IMR-90 (cell line): Measurements from ENCODE around the gene AVPR1A. TPM values are rescaled to one million over a fixed set of nuclear protein-coding genes. Genes with fewer than 3 reads are reported as not detected.

Source experiments
- ATAC-seq: fragments of 200-7000 bp; cut with Tn5 transposase; 2 replicates; pipeline ENCODE4 v1.9.1; 2020; ENCODE audit warnings: low read depth, mild to moderate bottlenecking, moderate library complexity
- BruUV-seq: library from RNA; stranded (reverse); fragments of 400-500 nt; replicated peaks from 2 replicates; lab custom pipeline; 2021; lab: Mats Ljungman, UMichigan
- CTCF ChIA-PET: fragments of 300-600 bp; formaldehyde crosslinking; extraction: SDS; loops from one replicate; lab custom pipeline; 2021; ENCODE audit warnings: antibody characterized with exemption; lab: Yijun Ruan, JAX
- POLR2A ChIA-PET: fragments of 300-600 bp; sonication (Branson Sonifier 250); formaldehyde crosslinking; loops from one replicate; lab custom pipeline; 2022; ENCODE audit warnings: antibody characterized with exemption; ENCODE audit not compliant: unreplicated experiment; lab: Charles Lee
- DNase-seq: peaks from one replicate; pipeline ENCODE4 v3.0.0; 2013
- H2AFZ ChIP-seq: replicated peaks from 2 replicates; pipeline ENCODE3; 2013; ENCODE audit warnings: low read length, mild to moderate bottlenecking; ENCODE audit not compliant: poor library complexity
- H2AK5ac ChIP-seq: 2 replicates; pipeline ENCODE4 v1.6.1; 2013; ENCODE audit warnings: low read depth, low read length, inconsistent platforms
- H2AK9ac ChIP-seq: replicated peaks from 2 replicates; pipeline ENCODE3; 2013; ENCODE audit warnings: mild to moderate bottlenecking, low read depth, low read length, moderate library complexity; ENCODE audit not compliant: poor library complexity
- H2BK120ac ChIP-seq: 2 replicates; pipeline ENCODE4 v1.6.1; 2013; ENCODE audit warnings: low read depth, low read length, inconsistent platforms
- H2BK15ac ChIP-seq: 3 replicates; pipeline ENCODE4 v1.6.1; 2013; ENCODE audit warnings: low read depth, low read length, inconsistent platforms
- H2BK20ac ChIP-seq: 2 replicates; pipeline ENCODE4 v1.6.1; 2013; ENCODE audit warnings: low read depth, mild to moderate bottlenecking, inconsistent platforms, low read length, moderate library complexity
- H2BK5ac ChIP-seq: 2 replicates; pipeline ENCODE4 v1.6.1; 2013; ENCODE audit warnings: mild to moderate bottlenecking, low read depth, low read length, inconsistent platforms; ENCODE audit not compliant: poor library complexity, severe bottlenecking
- H3K14ac ChIP-seq: replicated peaks from 2 replicates; pipeline ENCODE4 v1.6.1; 2013; ENCODE audit warnings: low read depth, low read length, inconsistent platforms
- H3K18ac ChIP-seq: 2 replicates; pipeline ENCODE4 v1.6.1; 2013; ENCODE audit warnings: low read depth, low read length, control low read depth
- H3K23ac ChIP-seq: 2 replicates; pipeline ENCODE4 v1.6.1; 2013; ENCODE audit warnings: low read depth, low read length, inconsistent platforms
- H3K27ac ChIP-seq: 2 replicates; pipeline ENCODE4 v1.5.1; 2013; ENCODE audit warnings: mild to moderate bottlenecking, control low read depth, low read length; ENCODE audit not compliant: insufficient read depth
- H3K27me3 ChIP-seq: 2 replicates; pipeline ENCODE4 v1.6.1; 2013; ENCODE audit warnings: low read length; ENCODE audit not compliant: control insufficient read depth, insufficient read depth
- H3K36me3 ChIP-seq: 2 replicates; pipeline ENCODE4 v1.6.1; 2013; ENCODE audit warnings: low read length, mixed read lengths; ENCODE audit not compliant: control insufficient read depth, insufficient read depth
- H3K4ac ChIP-seq: 2 replicates; pipeline ENCODE4 v1.6.1; 2013; ENCODE audit warnings: low read depth, low read length, inconsistent platforms
- H3K4me1 ChIP-seq: 2 replicates; pipeline ENCODE4 v1.6.1; 2013; ENCODE audit warnings: low read length, mixed read lengths; ENCODE audit not compliant: control insufficient read depth, insufficient read depth
- H3K4me2 ChIP-seq: 2 replicates; pipeline ENCODE4 v1.6.1; 2013; ENCODE audit warnings: low read depth, mild to moderate bottlenecking, control low read depth, low read length, moderate library complexity
- H3K4me3 ChIP-seq: 2 replicates; pipeline ENCODE4 v1.5.1; 2013; ENCODE audit warnings: low read depth, mild to moderate bottlenecking, control low read depth, low read length, moderate library complexity; ENCODE audit not compliant: insufficient read depth
- H3K56ac ChIP-seq: 2 replicates; pipeline ENCODE4 v1.6.1; 2013; ENCODE audit warnings: low read length, inconsistent platforms; ENCODE audit not compliant: insufficient read depth; ENCODE audit errors: extremely low read depth
- H3K79me1 ChIP-seq, 2 experiments: 2 replicates each; pipeline ENCODE4 v1.6.1; 2013; ENCODE audit warnings: low read length in 2 of 2, inconsistent platforms in 1 of 2, low read depth in 1 of 2
- H3K9ac ChIP-seq: 2 replicates; pipeline ENCODE4 v1.6.1; 2013; ENCODE audit warnings: low read depth, low read length, control low read depth
- H3K9me1 ChIP-seq: 2 replicates; pipeline ENCODE4 v1.6.1; 2013; ENCODE audit warnings: low read length, inconsistent platforms; ENCODE audit not compliant: insufficient read depth
- H3K9me3 ChIP-seq: 2 replicates; pipeline ENCODE4 v1.6.1; 2013; ENCODE audit warnings: low read length; ENCODE audit not compliant: control insufficient read depth, insufficient read depth
- H4K20me1 ChIP-seq: 2 replicates; pipeline ENCODE4 v1.6.1; 2013; ENCODE audit warnings: low read length, inconsistent platforms; ENCODE audit not compliant: insufficient read depth
- H4K5ac ChIP-seq: 2 replicates; pipeline ENCODE4 v1.6.1; 2013; ENCODE audit warnings: mild to moderate bottlenecking, low read depth, low read length, control low read depth
- H4K8ac ChIP-seq, 2 experiments: 2 replicates each; pipeline ENCODE4 v1.6.1; 2013; ENCODE audit warnings: low read depth in 2 of 2, low read length in 2 of 2, control low read depth in 1 of 2, inconsistent platforms in 1 of 2
- H4K91ac ChIP-seq: 2 replicates; pipeline ENCODE4 v1.6.1; 2013; ENCODE audit warnings: low read depth, low read length, inconsistent platforms; ENCODE audit not compliant: insufficient read depth
- BHLHE40 ChIP-seq: fragments of 150-350 bp; IDR thresholded peaks from 2 replicates; pipeline ENCODE4 v1.6.1; 2016; ENCODE audit warnings: mild to moderate bottlenecking, low read depth, low read length
- CEBPB ChIP-seq: IDR thresholded peaks from 2 replicates; pipeline ENCODE4 v1.6.1; 2012; ENCODE audit warnings: low read depth, low read length, improper control_type of control experiment
- CHD1 ChIP-seq: IDR thresholded peaks from 2 replicates; pipeline ENCODE4 v1.6.1; 2012; ENCODE audit warnings: low read depth, low read length, improper control_type of control experiment
- CTCF ChIP-seq: conservative IDR thresholded peaks from 2 replicates; pipeline ENCODE4 v1.5.1; 2012; ENCODE audit warnings: mild to moderate bottlenecking, low read depth, low read length, improper control_type of control experiment
- ELK1 ChIP-seq: fragments of 150-350 bp; IDR thresholded peaks from 2 replicates; pipeline ENCODE4 v1.6.1; 2016; ENCODE audit warnings: low read depth, mild to moderate bottlenecking, low read length, moderate library complexity, borderline replicate concordance
- FOS ChIP-seq: fragments of 150-350 bp; IDR thresholded peaks from 2 replicates; pipeline ENCODE4 v1.6.1; 2016; ENCODE audit warnings: low read depth, low read length
- MAFK ChIP-seq: IDR thresholded peaks from 2 replicates; pipeline ENCODE4 v1.6.1; 2012; ENCODE audit warnings: low read depth, low read length, improper control_type of control experiment
- MAZ ChIP-seq: IDR thresholded peaks from 2 replicates; pipeline ENCODE4 v1.6.1; 2012; ENCODE audit warnings: low read depth, mild to moderate bottlenecking, low read length, improper control_type of control experiment, moderate library complexity, borderline replicate concordance
- MXI1 ChIP-seq: IDR thresholded peaks from 2 replicates; pipeline ENCODE4 v1.6.1; 2012; ENCODE audit warnings: low read depth, mild to moderate bottlenecking, low read length, moderate library complexity, borderline replicate concordance
- NFE2L2 ChIP-seq: fragments of 150-350 bp; IDR thresholded peaks from 2 replicates; pipeline ENCODE4 v1.6.1; 2016; ENCODE audit warnings: low read depth, mild to moderate bottlenecking, low read length
- POLR2A ChIP-seq: IDR thresholded peaks from 2 replicates; pipeline ENCODE4 v1.6.1; 2012; ENCODE audit warnings: mild to moderate bottlenecking, low read depth, low read length
- RAD21 ChIP-seq: IDR thresholded peaks from 2 replicates; pipeline ENCODE4 v1.6.1; 2012; ENCODE audit warnings: low read length, improper control_type of control experiment
- RCOR1 ChIP-seq: IDR thresholded peaks from 2 replicates; pipeline ENCODE4 v1.6.1; 2012; ENCODE audit warnings: mild to moderate bottlenecking, low read length, improper control_type of control experiment; ENCODE audit not compliant: insufficient replicate concordance
- RFX5 ChIP-seq: IDR thresholded peaks from 2 replicates; pipeline ENCODE4 v1.8.0; 2012; ENCODE audit warnings: low read depth, mild to moderate bottlenecking, low read length, moderate library complexity
- SMC3 ChIP-seq: fragments of 150-350 bp; IDR thresholded peaks from 2 replicates; pipeline ENCODE4 v1.6.1; 2016; ENCODE audit warnings: low read depth, mild to moderate bottlenecking, antibody characterized with exemption, low read length, moderate library complexity
- USF2 ChIP-seq: fragments of 150-350 bp; IDR thresholded peaks from 2 replicates; pipeline ENCODE4 v1.6.1; 2017; ENCODE audit warnings: mild to moderate bottlenecking, antibody characterized with exemption, low read length, low read depth
- dilution Hi-C: fragments of 300-500 bp; cut with HindIII; formaldehyde crosslinking; loops from one replicate; pipeline ENCODE4 v1.14.3; 2018; ENCODE audit warnings: low sequenced_read_pairs; ENCODE audit not compliant: unreplicated experiment
- in situ Hi-C: fragments of 300-500 bp; cut with MboI; formaldehyde crosslinking; loops from 3 replicates; pipeline ENCODE4 v1.14.3; 2019; ENCODE audit warnings: low sequenced_read_pairs, inconsistent platforms, mixed read lengths
- intact Hi-C: fragments of 100-400 bp; cut with micrococcal nuclease; formaldehyde crosslinking; loops from 2 replicates; pipeline ENCODE4 v1.10.0; 2022
- polyA plus RNA-seq, 3 experiments: library from polyadenylated mRNA; depleted of rRNA; stranded (reverse); fragments of >200 nt; gene quantifications; 2 replicates each; pipeline ENCODE4 v1.2.3, GENCODE V29; 2012; ENCODE audit warnings: low replicate concordance in 1 of 3
- total RNA-seq: library from RNA; depleted of rRNA; stranded (reverse); fragments of >200 nt; gene quantifications from 2 replicates; pipeline ENCODE4 v1.2.3, GENCODE V29; 2012

The AVPR1A gene
- total and polyA plus RNA-seq, 2 of the 4 experiments (the other 2 are of a cell fraction): not detected

DNA sequence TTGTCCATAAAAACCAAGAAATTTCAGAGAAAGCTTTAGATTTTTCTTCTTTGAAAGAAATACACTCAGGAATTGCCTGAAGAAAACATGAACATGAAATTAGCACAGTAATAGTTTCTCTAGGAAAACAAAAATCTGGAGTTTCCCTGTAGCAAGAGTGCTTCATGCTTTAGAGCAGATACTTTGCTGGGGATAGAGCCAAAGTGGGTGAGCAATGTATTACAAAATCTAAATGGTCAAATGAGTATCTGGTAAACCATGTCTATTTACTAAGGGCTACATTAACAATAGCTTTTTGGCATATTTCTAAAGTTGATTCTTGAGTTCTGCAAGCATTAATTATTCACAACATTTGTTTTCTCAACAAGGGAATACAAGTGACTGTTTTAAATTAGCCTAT is 26.2 kb downstream of the AVPR1A start:
- Histone ChIP-seq H3K14ac (no peak overlapping the region), H4K5ac (no peak overlapping the region), H2BK5ac (no peak overlapping the region), H2AK9ac (no peak overlapping the region), H4K91ac (no peak overlapping the region), H3K4me1 (no peaks in the 10 kb centered on the region), H3K4ac (no peak overlapping the region), H3K9me1 (no peaks in the 10 kb centered on the region), H3K18ac (no peak overlapping the region), H3K4me3 (no peak overlapping the region), H2AK5ac (no peak overlapping the region), H3K9ac (no peak overlapping the region), H3K56ac (no peak overlapping the region), H3K9me3 (no peaks in the 10 kb centered on the region), H2BK120ac (no peak overlapping the region), H3K27ac (no peak overlapping the region), H2BK15ac (no peak overlapping the region), H4K20me1 (no peaks in the 10 kb centered on the region), H3K27me3 (no peaks in the 10 kb centered on the region), H2BK20ac (no peak overlapping the region), H3K4me2 (no peak overlapping the region), H2AFZ (no peak overlapping the region), H3K79me1 (no peaks in the 10 kb centered on the region), H4K8ac (no peak overlapping the region), H3K23ac (no peak overlapping the region), H3K36me3 (no peaks in the 10 kb centered on the region)
- in situ Hi-C loops: no loop called here
- no TSS peak for BruUV-seq
- ATAC-seq (no peak), DNase-seq (no peak)
- CTCF ChIA-PET: interaction anchor here (1.3 kb wide), 1 partner anchor 27 kb away, joined by 3 read pairs; no protein-coding TSS in a partner anchor
- dilution Hi-C loops: no loop called here
- TF ChIP-seq FOS (no peak), RCOR1 (no peak), ELK1 (no peak), BHLHE40 (no peak), CTCF (no peak), MXI1 (no peak), SMC3 (no peak), USF2 (no peak), NFE2L2 (no peak), CHD1 (no peak), CEBPB (no peak), MAZ (no peak), MAFK (no peak), POLR2A (no peak), RAD21 (no peak), RFX5 (no peak)
- intact Hi-C loops: no loop called here
- POLR2A ChIA-PET: no interaction called here
